Suppressor macrophage treated with lipopolysaccharide for 4 hours (primary cell): ENCODE data around the gene THRB.
A peak's percentile ranks its signal among the peaks of the same experiment; 100 is the strongest.
"Not testable (repeated sequence)": the region's sequence is repeated elsewhere in the genome, so short reads cannot be mapped to it uniquely, and the experiment has no call there.

Experiments
- DNase-seq: peaks from one replicate; pipeline ENCODE4 v3.0.0-alpha.2; 2020

THRB gene

GRCh38 chr3:24136624-24137310, 357.9 kb downstream of the THRB start:
- DNase-seq: no peak

GRCh38 chr3:24135280-24135679, 359.4 kb downstream of the THRB start:
- DNase-seq: no peak

GRCh38 chr3:24133942-24134341, 360.7 kb downstream of the THRB start:
- no peak for DNase-seq

- DNase-seq: no peak
Observed at GRCh38 chr3:24133436-24133835, 361.2 kb downstream of the THRB start.

GRCh38 chr3:24129549-24129948, 365.1 kb downstream of the THRB start:
- DNase-seq: no peak

- DNase-seq: no peak
Observed at GRCh38 chr3:24128199-24129005, 366.2 kb downstream of the THRB start.

- DNase-seq: no peak
Observed at GRCh38 chr3:24123596-24123995, 371.1 kb downstream of the THRB start.

- no peak for DNase-seq
Observed at GRCh38 chr3:24120434-24120833, 374.2 kb downstream of the THRB start.

GRCh38 chr3:24119321-24119751, 375.3 kb downstream of the THRB start:
- DNase-seq: peak; percentile 24

GRCh38 chr3:24117508-24117907, 377.1 kb downstream of the THRB start:
- DNase-seq: no peak

- no peak for DNase-seq
Observed at GRCh38 chr3:24111711-24112110, 382.9 kb downstream of the THRB start.

GRCh38 chr3:24110051-24110450, 384.6 kb downstream of the THRB start:
- DNase-seq: no peak

GRCh38 chr3:24101676-24102168, 392.9 kb downstream of the THRB start:
- DNase-seq: no peak

GRCh38 chr3:24100696-24101402, 393.8 kb downstream of the THRB start:
- DNase-seq: no peak

- no peak for DNase-seq
Observed at GRCh38 chr3:24096695-24097290, 397.9 kb downstream of the THRB start.

- no peak for DNase-seq
Observed at GRCh38 chr3:24096271-24096670, 398.4 kb downstream of the THRB start.

GRCh38 chr3:24094818-24095217, 399.8 kb downstream of the THRB start:
- not testable (repeated sequence) for DNase-seq

- peak; percentile 5 for DNase-seq
Observed at GRCh38 chr3:24088782-24089181, 405.9 kb downstream of the THRB start.

GRCh38 chr3:24087469-24087868, 407.2 kb downstream of the THRB start:
- no peak for DNase-seq

- DNase-seq: no peak
Observed at GRCh38 chr3:24086617-24087404, 407.8 kb downstream of the THRB start.

- DNase-seq: no peak
Observed at GRCh38 chr3:24086206-24086605, 408.4 kb downstream of the THRB start.

- DNase-seq: no peak
Observed at GRCh38 chr3:24072193-24072592, 422.5 kb downstream of the THRB start.
